HepG2 (cell line): ENCODE data around the gene NFE2L1. TPM values are rescaled to one million over a fixed set of nuclear protein-coding genes. Genes with fewer than 3 reads are reported as not detected.

Experiments
- FOXK2 ChIP-seq: fragments of 450-650 bp; IDR thresholded peaks from 2 replicates; pipeline ENCODE4 v1.6.1; 2016
- FOXO1 ChIP-seq: sonication (generic); formaldehyde crosslinking; IDR thresholded peaks from 2 replicates; pipeline ENCODE4 v1.4.0; 2020; ENCODE audit warnings: missing genetic modification reagents
- GABPB1 ChIP-seq: IDR thresholded peaks from 2 replicates; pipeline ENCODE4 v1.6.1; 2016; ENCODE audit warnings: mild to moderate bottlenecking, missing genetic modification reagents, moderate library complexity, missing compliant biosample characterization
- HOXA9 ChIP-seq: sonication (generic); formaldehyde crosslinking; IDR thresholded peaks from 2 replicates; pipeline ENCODE4 v1.8.1; 2022; ENCODE audit warnings: missing genetic modification reagents, mild to moderate bottlenecking, moderate library complexity, borderline replicate concordance
- MNT ChIP-seq: fragments of 450-650 bp; IDR thresholded peaks from 2 replicates; pipeline ENCODE4 v1.6.1; 2016
- PAF1 ChIP-seq: IDR thresholded peaks from 2 replicates; pipeline ENCODE4 v1.6.1; 2016; ENCODE audit warnings: missing genetic modification reagents, missing compliant biosample characterization
- RXRA ChIP-seq: sonication (generic); formaldehyde crosslinking; IDR thresholded peaks from 2 replicates; pipeline ENCODE4 v1.5.1; 2020; ENCODE audit warnings: missing genetic modification reagents
- SP5 ChIP-seq: IDR thresholded peaks from 2 replicates; pipeline ENCODE4 v1.6.1; 2016; ENCODE audit warnings: low read depth, borderline replicate concordance
- ZBTB21 ChIP-seq: sonication (generic); formaldehyde crosslinking; IDR thresholded peaks from 2 replicates; pipeline ENCODE4 v1.4.0; 2020; ENCODE audit warnings: missing genetic modification reagents
- ZMYM3 ChIP-seq: sonication (generic); formaldehyde crosslinking; IDR thresholded peaks from 2 replicates; pipeline ENCODE4 v1.5.1; 2020; ENCODE audit warnings: mild to moderate bottlenecking, missing genetic modification reagents
- ZNF281 ChIP-seq: sonication (generic); formaldehyde crosslinking; IDR thresholded peaks from 2 replicates; pipeline ENCODE4 v1.4.0; 2020; ENCODE audit warnings: missing genetic modification reagents, borderline replicate concordance
- ZNF414 ChIP-seq: sonication (generic); formaldehyde crosslinking; IDR thresholded peaks from 2 replicates; pipeline ENCODE4 v1.5.0; 2020; ENCODE audit warnings: missing genetic modification reagents
- ZNF570 ChIP-seq: sonication (generic); formaldehyde crosslinking; IDR thresholded peaks from 2 replicates; pipeline ENCODE4 v1.4.0; 2020; ENCODE audit warnings: mild to moderate bottlenecking, missing genetic modification reagents, borderline replicate concordance
- ZNF879 ChIP-seq: sonication (generic); formaldehyde crosslinking; IDR thresholded peaks from 2 replicates; pipeline ENCODE4 v1.8.1; 2023; ENCODE audit warnings: missing genetic modification reagents
- polyA plus RNA-seq, 8 experiments: library from polyadenylated mRNA; depleted of rRNA in 3 of 8; stranded (reverse) in 7 of 8; unstranded in 1 of 8; fragments of >200 nt; fragmentation: Illumina TruSeq in 4 of 8; extraction: Trizol in 4 of 8; gene quantifications; 2 replicates each; pipeline versions ENCODE4 v1.2.1 to v1.2.3, GENCODE V29; 2011 to 2016; ENCODE audit warnings: low read depth in 4 of 8, missing spikeins in 1 of 8, mixed read lengths in 1 of 8; ENCODE audit not compliant: insufficient read depth in 1 of 8
- total RNA-seq, 5 experiments: library from RNA; depleted of rRNA; stranded (reverse); fragments of >200 nt; fragmentation: Illumina TruSeq; extraction: Trizol; gene quantifications; 2 replicates each; pipeline ENCODE4 v1.2.3, GENCODE V29; 2016; ENCODE audit warnings: low read depth in 1 of 5
- TF ChIP-seq, protein P1 (sequence below): IDR thresholded peaks from 2 replicates; pipeline ENCODE4 v1.4.0; 2020; ENCODE audit warnings: mild to moderate bottlenecking, missing genetic modification reagents
- TF ChIP-seq, protein P2 (sequence below): sonication (generic); formaldehyde crosslinking; IDR thresholded peaks from 2 replicates; pipeline ENCODE4 v1.5.0; 2020; ENCODE audit warnings: mild to moderate bottlenecking, missing genetic modification reagents, borderline replicate concordance

The NFE2L1 gene
- total and polyA plus RNA-seq, 2 of the 13 experiments (the other 11 are each of a cell fraction or from before 2014, with no cell fraction given), result 67.0 to 234 TPM

DNA sequence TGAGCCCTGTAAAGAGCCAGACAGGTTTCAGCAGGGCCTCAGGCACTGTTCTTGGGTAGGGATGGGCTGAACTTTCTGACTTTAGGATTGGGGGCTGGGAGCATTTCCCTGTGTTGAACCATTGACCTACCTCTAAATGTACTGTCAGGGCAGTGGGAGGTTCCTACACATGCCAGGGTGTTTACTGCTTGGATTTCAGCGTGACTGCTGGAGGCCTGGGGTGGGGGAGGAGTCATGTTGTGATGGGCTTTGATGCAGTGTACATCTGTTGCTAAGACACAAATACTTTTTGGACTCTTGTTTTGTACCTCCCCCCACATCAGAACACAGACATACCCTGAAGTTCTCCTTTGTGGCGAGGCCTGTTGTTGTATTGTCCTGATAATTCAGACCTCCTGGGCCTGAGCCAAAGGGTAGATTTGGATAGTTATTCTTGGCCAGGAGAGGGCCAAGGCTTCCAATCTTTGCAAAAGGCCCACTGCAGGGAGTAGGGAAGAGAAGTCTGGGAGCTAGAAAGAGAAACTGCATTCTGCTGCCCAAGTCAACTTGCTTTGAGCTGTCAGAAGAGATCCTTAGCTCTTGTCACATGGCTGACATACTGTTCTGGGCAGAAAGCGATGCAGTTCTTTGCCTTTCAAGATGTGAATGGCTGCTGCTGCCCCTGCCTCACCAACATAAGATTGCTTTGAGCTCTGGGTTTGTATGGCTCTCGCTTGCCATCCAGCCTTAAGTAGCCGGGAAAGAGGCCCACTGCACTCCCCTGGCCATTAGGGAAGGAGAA is 3.7 kb downstream of the NFE2L1 start (continued):
- TF ChIP-seq MNT, result peak; percentile 91
- no peak for TF ChIP-seq ZNF879 (CRISPR knock-in tag)
- TF ChIP-seq HOXA9, result no peak
- peak; percentile 24; the same call in 1 of the 2 replicates for TF ChIP-seq ZMYM3 (CRISPR knock-in tag)
- no peak for TF ChIP-seq ZNF570 (CRISPR knock-in tag)
- TF ChIP-seq RXRA (CRISPR knock-in tag), result no peak; the same call in 1 of the 2 replicates
- TF ChIP-seq, protein P1, sequence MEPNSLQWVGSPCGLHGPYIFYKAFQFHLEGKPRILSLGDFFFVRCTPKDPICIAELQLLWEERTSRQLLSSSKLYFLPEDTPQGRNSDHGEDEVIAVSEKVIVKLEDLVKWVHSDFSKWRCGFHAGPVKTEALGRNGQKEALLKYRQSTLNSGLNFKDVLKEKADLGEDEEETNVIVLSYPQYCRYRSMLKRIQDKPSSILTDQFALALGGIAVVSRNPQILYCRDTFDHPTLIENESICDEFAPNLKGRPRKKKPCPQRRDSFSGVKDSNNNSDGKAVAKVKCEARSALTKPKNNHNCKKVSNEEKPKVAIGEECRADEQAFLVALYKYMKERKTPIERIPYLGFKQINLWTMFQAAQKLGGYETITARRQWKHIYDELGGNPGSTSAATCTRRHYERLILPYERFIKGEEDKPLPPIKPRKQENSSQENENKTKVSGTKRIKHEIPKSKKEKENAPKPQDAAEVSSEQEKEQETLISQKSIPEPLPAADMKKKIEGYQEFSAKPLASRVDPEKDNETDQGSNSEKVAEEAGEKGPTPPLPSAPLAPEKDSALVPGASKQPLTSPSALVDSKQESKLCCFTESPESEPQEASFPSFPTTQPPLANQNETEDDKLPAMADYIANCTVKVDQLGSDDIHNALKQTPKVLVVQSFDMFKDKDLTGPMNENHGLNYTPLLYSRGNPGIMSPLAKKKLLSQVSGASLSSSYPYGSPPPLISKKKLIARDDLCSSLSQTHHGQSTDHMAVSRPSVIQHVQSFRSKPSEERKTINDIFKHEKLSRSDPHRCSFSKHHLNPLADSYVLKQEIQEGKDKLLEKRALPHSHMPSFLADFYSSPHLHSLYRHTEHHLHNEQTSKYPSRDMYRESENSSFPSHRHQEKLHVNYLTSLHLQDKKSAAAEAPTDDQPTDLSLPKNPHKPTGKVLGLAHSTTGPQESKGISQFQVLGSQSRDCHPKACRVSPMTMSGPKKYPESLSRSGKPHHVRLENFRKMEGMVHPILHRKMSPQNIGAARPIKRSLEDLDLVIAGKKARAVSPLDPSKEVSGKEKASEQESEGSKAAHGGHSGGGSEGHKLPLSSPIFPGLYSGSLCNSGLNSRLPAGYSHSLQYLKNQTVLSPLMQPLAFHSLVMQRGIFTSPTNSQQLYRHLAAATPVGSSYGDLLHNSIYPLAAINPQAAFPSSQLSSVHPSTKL, result 0 out of 2 replicates have a peak, but pooled peaks have one; percentile 16
- peak; percentile 77; the same call in 1 of the 2 replicates for TF ChIP-seq ZNF414
- TF ChIP-seq FOXK2, result peak; percentile 93
- TF ChIP-seq, protein P2, sequence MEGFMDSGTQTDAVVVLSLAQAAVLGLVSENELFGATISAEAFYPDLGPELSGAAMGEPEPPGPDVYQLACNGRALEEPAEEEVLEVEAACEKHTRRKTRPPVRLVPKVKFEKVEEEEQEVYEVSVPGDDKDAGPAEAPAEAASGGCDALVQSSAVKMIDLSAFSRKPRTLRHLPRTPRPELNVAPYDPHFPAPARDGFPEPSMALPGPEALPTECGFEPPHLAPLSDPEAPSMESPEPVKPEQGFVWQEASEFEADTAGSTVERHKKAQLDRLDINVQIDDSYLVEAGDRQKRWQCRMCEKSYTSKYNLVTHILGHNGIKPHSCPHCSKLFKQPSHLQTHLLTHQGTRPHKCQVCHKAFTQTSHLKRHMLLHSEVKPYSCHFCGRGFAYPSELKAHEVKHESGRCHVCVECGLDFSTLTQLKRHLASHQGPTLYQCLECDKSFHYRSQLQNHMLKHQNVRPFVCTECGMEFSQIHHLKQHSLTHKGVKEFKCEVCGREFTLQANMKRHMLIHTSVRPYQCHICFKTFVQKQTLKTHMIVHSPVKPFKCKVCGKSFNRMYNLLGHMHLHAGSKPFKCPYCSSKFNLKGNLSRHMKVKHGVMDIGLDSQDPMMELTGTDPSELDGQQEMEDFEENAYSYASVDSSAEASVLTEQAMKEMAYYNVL, result no peak
- peak; percentile 91 for TF ChIP-seq ZNF281 (CRISPR knock-in tag)
- TF ChIP-seq SP5, result peak; percentile 74
- TF ChIP-seq ZBTB21 (CRISPR knock-in tag), result no peak
- no peak for TF ChIP-seq PAF1 (CRISPR knock-in tag)
- TF ChIP-seq FOXO1 (CRISPR knock-in tag), result peak; percentile 76
- 0 out of 2 replicates have a peak, but pooled peaks have one; percentile 18 for TF ChIP-seq GABPB1 (CRISPR knock-in tag)
